Pons (tissue), 1 donor: ENCODE measurements around the gene ACTBL2.

Experiments used
- DNase-seq: peaks from one replicate; pipeline ENCODE4 v3.0.0-alpha.2; 2016; ENCODE audit warnings: low spot score

ACTBL2 gene

DNA sequence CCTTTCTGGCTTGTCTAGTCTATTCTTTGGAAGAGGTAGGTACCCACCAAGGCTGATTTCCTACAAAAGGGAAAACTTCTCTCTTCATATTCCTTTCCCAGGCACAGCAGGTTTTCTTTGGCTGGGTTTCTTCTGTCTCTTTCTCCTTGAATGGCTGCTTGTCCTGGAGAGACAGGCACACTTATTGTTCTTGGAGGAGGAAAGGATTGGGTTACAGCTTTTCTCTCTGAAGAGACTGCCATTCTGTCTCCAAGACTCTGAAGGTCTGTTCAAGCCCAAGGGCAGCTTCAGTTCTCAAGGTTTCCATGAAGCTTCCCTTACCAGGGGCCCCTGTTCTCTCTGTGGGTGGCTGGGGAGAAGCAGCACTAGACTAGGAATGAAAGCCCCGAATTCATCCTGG is 33.9 kb downstream of the ACTBL2 start:
- DNase-seq: no peak

DNA sequence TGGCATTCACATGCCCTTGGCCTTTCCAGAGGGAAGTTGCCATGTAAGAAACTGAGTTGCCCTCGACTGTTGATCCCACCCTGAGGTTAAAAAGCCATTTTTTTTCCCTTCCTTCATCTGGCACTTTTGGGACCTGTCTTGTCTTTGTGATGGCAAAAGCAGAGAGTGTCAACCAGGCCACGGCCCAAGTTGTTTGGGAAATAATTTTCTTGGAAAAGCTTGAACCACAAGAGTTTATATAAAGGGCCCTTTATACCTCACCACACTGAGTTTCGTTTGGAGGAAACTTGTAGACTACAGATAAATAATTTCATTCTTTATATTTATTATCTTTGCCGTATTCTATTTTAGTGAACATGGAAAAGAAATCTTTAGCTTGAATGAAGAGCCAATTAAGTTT is 34.3 kb downstream of the ACTBL2 start:
- no peak for DNase-seq

DNA sequence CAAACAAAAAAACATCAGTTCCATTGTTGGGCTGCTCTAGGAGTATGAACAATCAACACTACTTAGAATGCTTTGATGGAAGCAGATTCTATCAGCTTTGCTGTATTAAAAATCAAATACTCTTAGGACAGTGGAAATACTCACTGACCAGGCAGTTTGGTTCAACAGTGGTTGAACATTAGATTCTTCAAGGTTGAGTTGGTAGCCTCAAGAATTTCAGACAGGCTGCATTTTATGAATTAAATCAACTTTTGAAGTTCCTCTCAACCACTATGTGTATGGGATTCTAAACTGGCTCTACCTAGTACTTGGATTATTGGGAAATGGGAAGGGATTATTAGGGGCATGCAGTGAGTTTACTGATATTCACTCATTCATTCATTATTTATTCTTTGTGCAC is 35.0 kb downstream of the ACTBL2 start:
- DNase-seq: no peak

DNA sequence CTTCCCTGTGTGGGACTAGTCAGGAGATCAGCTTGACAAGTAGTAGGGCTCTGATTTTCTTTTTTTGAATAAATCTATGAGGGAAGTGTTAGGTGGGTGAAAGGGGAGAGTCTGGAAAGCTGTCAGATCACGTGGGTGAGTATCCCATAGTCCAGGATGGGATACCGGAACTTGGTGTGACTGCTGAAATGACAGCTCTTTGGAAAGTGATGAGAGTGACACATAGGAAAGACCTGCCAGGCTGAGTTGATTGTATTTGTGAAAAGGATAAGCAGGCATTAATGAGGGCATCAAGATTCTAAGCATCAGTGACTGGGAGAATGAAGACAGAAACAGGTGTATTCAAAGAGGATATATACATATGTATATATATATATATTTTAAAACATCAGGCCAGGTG is 35.6 kb downstream of the ACTBL2 start:
- DNase-seq: no peak

DNA sequence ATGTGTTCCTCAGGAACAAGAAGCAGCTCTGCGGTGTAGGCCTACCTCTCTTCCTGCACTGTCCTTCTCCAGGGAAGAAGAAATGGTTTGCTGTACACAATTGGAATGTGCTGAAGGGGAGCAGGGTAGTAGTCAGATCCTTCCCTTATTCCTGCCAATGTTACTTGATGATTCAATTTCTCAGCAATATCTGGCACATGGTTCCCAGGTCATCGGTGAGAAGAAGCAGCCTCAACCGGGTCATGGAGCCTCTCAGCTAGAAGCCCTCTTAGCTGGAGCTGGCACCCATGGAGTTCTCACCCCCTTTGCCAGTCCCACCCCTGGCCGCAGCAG is 36.9 kb downstream of the ACTBL2 start:
- no peak for DNase-seq

DNA sequence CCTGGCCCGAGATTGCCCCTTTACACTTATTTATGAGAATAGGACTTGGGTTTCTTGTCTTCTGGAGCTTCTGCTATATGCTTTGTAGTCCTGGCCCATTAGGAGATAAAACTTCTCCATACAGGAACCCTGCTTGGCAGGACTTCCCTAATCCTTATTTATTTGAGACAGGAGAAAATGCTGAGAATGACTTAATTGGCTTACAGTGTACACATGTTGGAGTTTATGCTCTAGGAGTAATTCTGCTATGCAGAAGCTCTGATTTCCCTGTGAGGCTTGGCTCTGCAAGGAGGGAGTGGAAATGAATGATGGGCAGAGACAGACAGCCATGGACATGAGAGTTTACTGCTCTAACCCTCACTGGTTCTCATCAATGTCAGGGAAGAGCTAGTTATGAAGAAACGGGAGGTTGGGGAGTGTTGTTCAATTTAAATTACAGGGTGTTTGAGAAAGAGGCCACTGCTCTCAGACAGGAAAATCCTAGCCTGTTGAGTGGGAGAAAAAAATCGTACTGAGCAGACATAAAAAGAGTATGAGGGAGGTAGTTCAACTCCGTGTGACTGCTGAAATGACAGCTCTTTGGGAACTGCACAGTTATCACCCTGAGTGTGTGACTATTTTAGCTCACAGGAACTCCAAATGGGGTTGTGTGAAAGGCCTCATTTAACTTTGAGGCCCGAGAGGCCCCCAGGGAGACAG is 37.5 kb downstream of the ACTBL2 start:
- DNase-seq: no peak

DNA sequence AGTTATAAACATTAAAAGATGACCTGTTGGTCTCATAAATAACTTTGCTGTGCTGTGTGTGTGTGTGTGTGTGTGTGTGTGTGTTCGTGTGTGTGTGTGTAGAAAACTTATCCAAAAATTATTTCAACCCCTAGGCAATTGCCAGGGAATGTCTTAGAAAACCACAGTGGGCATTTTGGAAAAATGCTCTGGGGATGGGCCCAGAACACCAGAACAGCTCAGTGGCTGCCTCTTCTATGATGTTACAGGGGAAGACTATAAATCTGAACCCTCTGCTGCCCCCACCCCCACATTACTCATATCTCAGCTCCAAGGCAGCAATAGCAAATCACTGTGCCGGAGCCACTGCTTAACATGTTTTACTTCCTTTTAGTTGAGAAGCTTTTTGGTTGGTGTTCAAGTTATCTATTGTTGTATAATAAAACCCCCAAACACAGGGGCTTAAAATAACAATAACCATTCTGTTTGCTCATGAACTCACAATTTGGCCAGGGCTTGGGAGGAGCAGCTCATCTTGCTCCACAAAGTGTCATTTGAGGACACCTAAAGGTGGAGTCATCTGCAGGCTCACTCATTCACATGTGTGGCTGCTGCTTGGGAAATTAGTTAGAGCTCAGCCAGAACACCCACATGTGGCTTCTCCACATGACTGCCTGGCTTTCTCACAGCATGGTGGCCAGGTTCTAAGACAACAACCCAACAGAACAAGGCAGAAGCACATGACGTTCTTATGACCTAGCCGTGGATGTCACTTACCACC is 40.4 kb downstream of the ACTBL2 start:
- no peak for DNase-seq

DNA sequence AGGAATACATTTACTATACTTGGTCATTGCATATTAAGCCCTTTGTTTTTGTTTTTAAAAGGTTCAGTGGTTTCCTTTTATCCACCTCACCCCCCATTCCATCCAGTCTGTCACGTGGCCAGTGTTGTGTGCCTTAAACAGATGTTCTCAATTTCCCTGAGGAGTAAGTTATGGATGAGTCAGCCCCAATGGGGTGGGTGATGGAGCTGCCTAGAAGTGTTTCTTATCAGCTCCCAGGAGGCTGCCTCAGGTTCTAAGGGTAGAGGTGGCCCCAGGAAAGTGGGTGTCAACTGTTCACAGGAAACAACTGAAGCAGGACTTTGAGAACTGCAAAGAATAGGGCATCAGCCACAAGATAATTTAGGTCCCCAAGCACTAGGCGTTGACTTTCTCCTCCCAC is 41.1 kb downstream of the ACTBL2 start:
- DNase-seq: no peak

DNA sequence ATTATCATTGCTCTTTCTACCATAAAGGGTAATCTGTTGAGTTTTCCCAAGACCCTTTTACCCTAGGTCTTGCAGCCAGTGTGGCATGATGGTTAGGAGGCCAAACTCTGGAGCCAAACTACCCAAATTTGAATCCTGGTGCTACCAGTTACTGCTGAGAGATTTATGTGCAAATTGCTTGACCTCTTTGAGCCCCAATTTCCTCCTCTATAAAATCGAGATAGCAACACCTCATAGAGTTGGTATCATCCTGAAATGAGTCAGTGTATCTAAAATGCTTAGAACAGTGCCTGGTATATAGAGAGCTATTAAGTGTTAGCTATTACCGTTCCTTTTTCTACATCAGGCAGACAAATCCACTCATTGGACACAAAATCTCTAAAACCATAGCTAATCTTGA is 43.0 kb downstream of the ACTBL2 start:
- DNase-seq: no peak

DNA sequence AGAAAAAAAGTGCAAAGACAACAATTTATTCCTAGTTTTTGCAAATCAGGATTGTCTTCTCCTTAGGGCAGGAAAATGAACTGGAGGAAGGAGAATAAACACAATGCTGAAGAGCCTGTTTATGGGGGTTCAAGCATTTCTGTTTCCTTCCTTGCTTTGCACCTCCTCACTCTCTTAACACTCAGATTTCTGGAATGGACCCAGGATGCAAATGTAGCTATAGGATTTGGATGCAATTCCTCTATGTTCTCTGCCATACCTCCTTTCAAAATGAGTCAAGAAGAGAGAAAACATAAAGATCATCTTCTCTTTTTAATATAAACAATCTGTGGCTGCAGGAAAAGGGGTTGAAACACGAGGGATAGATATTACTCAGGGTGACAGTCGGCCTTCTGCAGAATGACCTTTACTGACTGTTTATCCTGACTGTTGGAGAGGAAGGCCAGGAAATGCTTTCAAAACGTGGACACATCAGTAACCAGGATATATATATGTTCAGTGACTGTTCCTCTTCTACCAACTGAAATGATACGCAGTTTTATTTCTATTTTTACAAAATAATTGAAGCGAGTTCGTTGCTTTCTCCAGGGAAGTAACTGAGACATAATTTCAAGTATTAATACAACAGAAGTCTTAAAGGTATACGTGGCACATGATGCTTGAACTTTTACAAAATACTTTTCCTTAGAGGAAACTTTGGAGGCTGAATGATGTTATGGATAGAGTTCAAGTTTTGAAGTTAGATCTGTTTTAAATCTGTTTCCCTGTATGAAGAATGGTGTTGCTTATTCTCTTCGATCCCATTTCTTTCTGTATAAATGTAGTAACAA is 44.4 kb downstream of the ACTBL2 start:
- no peak for DNase-seq

DNA sequence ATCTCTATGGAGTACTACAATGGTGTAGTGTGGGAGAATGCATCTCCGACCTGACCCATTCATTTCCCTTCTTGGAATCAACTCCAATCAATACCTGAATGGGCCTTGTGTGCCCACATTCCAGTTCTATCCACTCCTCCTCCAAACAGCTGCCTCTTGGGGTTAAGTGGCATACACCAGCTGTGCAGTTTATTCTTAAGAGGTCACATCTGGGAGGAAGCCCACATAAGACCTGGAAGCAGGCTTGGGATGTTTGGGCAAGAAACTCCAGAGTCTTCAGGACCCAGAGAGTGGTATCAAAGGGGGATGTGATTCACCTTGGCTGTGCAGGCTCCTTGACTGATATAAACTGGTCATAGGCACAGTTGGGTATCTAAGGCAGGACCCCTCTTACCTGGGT is 46.0 kb downstream of the ACTBL2 start:
- no peak for DNase-seq

DNA sequence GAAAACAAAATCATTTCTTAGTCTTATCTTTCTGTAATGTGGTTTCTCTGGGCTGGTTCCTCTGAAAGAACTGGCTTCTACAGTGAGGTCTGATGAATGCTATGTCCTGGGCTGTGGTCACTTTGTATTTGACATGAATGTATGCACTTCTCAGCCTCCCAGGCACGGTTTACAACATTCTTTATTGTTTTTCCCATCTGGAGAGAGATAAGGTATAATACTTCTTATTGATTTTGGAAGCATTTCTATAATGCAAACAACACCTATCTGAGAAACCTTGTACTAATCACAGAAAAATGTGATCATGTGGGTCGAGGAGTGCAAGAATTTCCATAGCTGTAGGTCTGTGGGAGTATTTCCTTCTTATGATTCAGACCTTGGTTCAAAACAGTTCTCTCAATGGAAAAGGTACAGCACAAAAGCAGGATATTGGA is 46.9 kb downstream of the ACTBL2 start:
- no peak for DNase-seq

DNA sequence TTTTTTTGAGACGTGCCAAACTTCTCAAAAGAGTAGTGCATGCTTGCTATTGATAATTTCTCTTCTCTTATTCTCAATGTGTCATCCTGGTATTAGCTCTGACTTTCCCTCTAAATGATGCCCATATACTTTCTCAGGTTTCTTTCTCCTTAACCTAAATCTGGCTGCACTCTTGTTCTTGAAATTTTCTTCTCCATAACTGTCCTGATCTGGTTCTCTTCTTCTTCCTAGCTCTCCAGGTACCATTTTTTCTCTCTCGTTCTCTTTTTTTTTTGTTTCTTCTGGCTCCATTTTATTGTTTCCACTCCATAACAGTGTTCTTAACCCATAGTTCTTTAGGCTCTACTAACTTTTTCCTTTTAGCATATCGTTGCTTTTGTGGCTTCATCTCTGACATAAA is 47.9 kb downstream of the ACTBL2 start:
- no peak for DNase-seq

DNA sequence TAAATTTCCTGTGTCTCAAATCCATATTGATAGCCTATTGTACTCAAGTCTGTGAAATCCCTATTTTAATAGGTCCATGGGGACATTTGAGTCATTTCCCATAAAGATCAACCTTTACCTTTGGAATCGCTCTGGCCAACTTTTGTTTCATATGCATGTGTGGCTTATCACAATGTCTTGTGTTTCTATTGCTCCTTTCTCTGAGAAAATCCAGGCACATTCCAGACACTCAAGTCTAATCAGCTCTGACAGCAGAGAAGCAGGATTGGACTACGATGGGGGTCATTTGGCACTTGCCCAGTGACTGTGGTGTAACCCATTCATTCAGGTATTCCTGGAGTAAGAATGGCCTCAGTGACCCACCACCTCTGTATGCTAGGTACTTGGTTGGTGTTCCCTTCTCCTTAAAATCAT is 48.4 kb downstream of the ACTBL2 start:
- no peak for DNase-seq

DNA sequence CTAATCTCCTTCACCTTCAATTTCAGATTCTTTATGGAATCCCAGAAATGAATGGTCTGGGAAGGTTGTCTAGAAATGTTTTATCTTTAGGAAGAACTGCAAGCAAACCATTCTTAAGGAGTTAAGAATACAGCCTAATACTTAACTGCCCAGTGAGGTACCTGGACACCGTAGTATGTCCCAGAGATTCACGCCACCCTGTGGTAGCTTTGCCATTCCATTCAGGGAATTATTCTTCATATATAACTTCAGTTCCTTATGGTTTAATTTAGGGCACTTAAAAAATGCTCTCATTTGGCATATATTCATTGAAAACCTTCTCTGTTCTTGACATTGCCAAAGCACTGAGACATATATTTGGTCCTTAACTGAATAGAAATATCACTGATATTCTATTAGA is 49.7 kb downstream of the ACTBL2 start:
- no peak for DNase-seq

DNA sequence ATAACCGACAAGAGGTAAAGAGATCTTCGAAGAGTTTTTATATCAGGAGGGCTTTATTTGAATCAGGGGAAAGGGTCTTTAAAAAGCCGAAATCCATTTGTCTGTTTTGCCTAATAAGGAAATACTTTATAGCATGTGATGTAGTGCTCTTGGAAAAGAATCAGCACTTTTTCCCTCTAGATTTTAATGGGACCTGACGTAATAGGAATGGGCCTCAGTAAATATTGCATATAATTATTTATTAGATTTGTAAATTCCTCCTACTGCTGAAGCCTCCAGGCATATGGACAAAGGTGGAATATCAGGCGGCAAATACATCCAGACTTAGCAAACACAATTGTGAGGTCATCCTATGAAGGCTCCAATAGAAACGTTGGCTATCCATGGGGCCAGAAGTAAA is 50.9 kb downstream of the ACTBL2 start:
- no peak for DNase-seq
